KOPT-K1 (cell line): ENCODE measurements around the gene KCNK4.
"Not testable (repeated sequence)": the region's sequence is repeated elsewhere in the genome, so short reads cannot be mapped to it uniquely, and the experiment has no call there.

ENCODE experiments used
- H3K27ac ChIP-seq: fragments of 200-600 bp; sonication (generic); 2 replicates; pipeline ENCODE4 v1.5.1; 2016; ENCODE audit warnings: antibody characterized with exemption, mild to moderate bottlenecking, low read depth, low read length; ENCODE audit not compliant: poor library complexity, severe bottlenecking
- H3K36me3 ChIP-seq: fragments of 200-600 bp; sonication (generic); 2 replicates; pipeline ENCODE4 v1.5.1; 2017; ENCODE audit warnings: antibody characterized with exemption, mild to moderate bottlenecking, low read length, moderate library complexity; ENCODE audit not compliant: insufficient read depth
- H3K9me3 ChIP-seq: fragments of 200-600 bp; sonication (generic); 2 replicates; pipeline ENCODE4 v1.5.1; 2017; ENCODE audit warnings: antibody characterized with exemption, low read length, mild to moderate bottlenecking; ENCODE audit not compliant: insufficient read depth, poor library complexity, severe bottlenecking

KCNK4 gene

GRCh38 chr11:64303109-64304031, 12.3 kb downstream of the KCNK4 start:
- Histone ChIP-seq H3K36me3 (peaks cover 13% of the 10 kb centered on the region), H3K27ac (peak overlapping the region; percentile 96), H3K9me3 (no peaks in the 10 kb centered on the region)

- Histone ChIP-seq H3K27ac (peak overlapping the region; percentile 96), H3K9me3 (no peaks in the 10 kb centered on the region), H3K36me3 (peaks cover 15% of the 10 kb centered on the region)
Observed at GRCh38 chr11:64304032-64304315, 12.9 kb downstream of the KCNK4 start.

- peak overlapping the region; percentile 96 for H3K27ac ChIP-seq
- H3K36me3 ChIP-seq, result peaks cover 20% of the 10 kb centered on the region
- no peaks in the 10 kb centered on the region for H3K9me3 ChIP-seq
Observed at GRCh38 chr11:64304316-64305072, 13.4 kb downstream of the KCNK4 start.

- Histone ChIP-seq H3K9me3 (no peaks in the 10 kb centered on the region), H3K36me3 (peaks cover 27% of the 10 kb centered on the region), H3K27ac (peak within 1 kb of the TSS; percentile 96)
Observed at GRCh38 chr11:64305075-64305690, 14.1 kb downstream of the KCNK4 start, which contains the start of gene ESRRA. TSS of gene ESRRA (plus strand) at chr11:64305524. CDS start at chr11:64307180, 1,656 bp downstream.

- Histone ChIP-seq H3K9me3 (no peaks in the 10 kb centered on the region), H3K36me3 (peaks cover 34% of the 10 kb centered on the region), H3K27ac (peak overlapping the region; percentile 80)
Observed at GRCh38 chr11:64305691-64306562, 14.8 kb downstream of the KCNK4 start.

- Histone ChIP-seq H3K36me3 (peaks cover 38% of the 10 kb centered on the region), H3K27ac (peak overlapping the region; percentile 80), H3K9me3 (no peaks in the 10 kb centered on the region)
Observed at GRCh38 chr11:64306563-64306875, 15.4 kb downstream of the KCNK4 start.

GRCh38 chr11:64306876-64307622, 15.9 kb downstream of the KCNK4 start:
- Histone ChIP-seq H3K36me3 (peaks cover 38% of the 10 kb centered on the region), H3K27ac (peak overlapping the region; percentile 80), H3K9me3 (no peaks in the 10 kb centered on the region)

- H3K36me3 ChIP-seq, result peaks cover 44% of the 10 kb centered on the region
- not testable (repeated sequence) for H3K27ac ChIP-seq, H3K9me3 ChIP-seq
Observed at GRCh38 chr11:64307795-64308194, 16.7 kb downstream of the KCNK4 start.

GRCh38 chr11:64312947-64313346, 21.8 kb downstream of the KCNK4 start:
- Histone ChIP-seq H3K9me3 (no peaks in the 10 kb centered on the region), H3K36me3 (peaks cover 71% of the 10 kb centered on the region), H3K27ac (peak overlapping the region; percentile 13)

GRCh38 chr11:64313491-64314145, 22.5 kb downstream of the KCNK4 start:
- H3K36me3 ChIP-seq, result peaks cover 67% of the 10 kb centered on the region
- H3K27ac ChIP-seq, result no peak overlapping the region

GRCh38 chr11:64314146-64314804, 23.2 kb downstream of the KCNK4 start:
- Histone ChIP-seq H3K9me3 (no peaks in the 10 kb centered on the region), H3K27ac (no peak overlapping the region), H3K36me3 (peaks cover 61% of the 10 kb centered on the region)

More at GRCh38 chr11:64313491-64314145, 22.5 kb downstream of the KCNK4 start:
- H3K9me3 ChIP-seq, result no peaks in the 10 kb centered on the region

GRCh38 chr11:64314805-64315561, 23.9 kb downstream of the KCNK4 start:
- H3K9me3 ChIP-seq, result no peaks in the 10 kb centered on the region
- no peak overlapping the region for H3K27ac ChIP-seq

More at GRCh38 chr11:64314805-64315561, 23.9 kb downstream of the KCNK4 start:
- peaks cover 54% of the 10 kb centered on the region for H3K36me3 ChIP-seq
